Activated T-cell treated with anti-CD3 and anti-CD28 coated beads for 24 hours (primary cell): ENCODE measurements around the gene OR51V1.
"Not testable (repeated sequence)": the region's sequence is repeated elsewhere in the genome, so short reads cannot be mapped to it uniquely, and the experiment has no call there.

Experiments
- DNase-seq: peaks from one replicate; pipeline ENCODE4 v3.0.0-alpha.2; 2020; ENCODE audit warnings: low read depth

The OR51V1 gene

DNA sequence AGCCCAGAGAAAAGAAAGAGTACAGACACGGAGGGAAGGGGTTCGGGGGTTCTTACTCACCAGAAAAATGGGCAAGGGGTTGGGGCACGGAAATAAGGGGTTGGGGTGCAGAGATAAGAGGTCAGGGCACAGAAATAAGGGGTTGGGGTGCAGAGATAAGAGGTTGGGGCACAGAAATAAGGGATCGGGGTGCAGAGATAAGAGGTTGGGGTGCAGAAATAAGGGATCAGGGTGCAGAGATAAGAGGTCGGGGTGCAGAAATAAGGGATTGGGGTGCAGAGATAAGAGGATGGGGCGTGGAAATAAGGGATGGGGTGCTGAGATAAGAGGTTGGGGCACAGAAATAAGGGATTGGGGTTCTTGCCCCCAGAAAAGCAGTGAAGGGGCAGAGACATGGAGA is 35.7 kb downstream of the OR51V1 start:
- DNase-seq = not testable (repeated sequence)

DNA sequence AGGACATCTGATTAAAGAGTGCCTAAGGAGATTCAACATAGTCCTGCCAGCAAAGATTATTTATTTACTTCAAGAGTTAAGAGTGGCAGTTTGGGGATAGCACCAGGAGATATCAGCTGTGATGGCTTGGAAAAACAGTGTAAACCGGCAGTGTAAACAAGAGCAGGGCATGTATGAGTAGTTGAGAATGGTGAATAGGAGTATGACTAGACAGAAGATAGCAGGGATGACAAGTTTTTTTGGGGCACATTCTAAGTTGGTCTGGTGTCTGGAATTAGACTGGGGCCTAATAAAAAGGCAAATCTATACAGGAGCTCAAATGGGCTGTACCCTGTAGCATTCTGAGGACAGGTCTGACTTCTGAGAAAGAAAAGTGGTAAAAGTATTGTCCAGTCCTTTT is 39.4 kb downstream of the OR51V1 start:
- not testable (repeated sequence) for DNase-seq

DNA sequence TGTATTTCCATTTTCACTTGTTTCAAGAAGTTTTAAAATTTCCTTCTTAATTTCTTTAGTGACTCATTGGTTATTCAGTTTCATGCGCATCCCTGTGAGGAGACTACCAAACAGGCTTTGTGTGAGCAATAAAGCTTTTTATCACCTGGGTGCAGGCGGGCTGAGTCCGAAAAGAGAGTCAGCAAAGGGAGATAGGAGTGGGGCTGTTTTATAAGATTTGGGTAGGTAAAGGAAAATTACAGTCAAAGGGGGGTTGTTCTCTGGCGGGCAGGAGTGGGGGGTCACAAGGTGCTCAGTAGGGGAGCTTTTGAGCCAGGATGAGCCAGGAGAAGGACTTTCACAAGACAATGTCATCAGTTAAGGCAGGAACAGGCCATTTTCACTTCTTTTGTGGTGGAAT is 40.3 kb downstream of the OR51V1 start:
- not testable (repeated sequence) for DNase-seq

DNA sequence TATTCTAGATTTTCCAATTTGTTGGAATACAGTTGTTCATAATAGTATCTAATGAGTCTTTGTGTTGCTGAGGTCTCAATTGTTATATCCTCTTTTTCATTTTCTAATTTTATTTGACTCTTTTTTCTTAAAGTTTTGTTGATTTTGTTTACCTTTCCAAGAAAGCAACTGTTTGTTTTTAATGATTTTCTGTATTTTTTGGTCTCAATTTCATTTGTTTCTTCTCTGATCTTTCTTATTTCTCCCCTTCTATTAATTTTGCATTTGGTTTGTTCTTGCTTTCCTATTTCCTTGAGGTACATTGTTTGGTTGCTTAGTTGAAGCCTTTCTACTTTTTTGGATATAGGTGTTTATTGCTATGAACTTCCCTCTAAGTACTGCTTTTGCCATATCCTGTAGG is 40.7 kb downstream of the OR51V1 start:
- DNase-seq = no peak

DNA sequence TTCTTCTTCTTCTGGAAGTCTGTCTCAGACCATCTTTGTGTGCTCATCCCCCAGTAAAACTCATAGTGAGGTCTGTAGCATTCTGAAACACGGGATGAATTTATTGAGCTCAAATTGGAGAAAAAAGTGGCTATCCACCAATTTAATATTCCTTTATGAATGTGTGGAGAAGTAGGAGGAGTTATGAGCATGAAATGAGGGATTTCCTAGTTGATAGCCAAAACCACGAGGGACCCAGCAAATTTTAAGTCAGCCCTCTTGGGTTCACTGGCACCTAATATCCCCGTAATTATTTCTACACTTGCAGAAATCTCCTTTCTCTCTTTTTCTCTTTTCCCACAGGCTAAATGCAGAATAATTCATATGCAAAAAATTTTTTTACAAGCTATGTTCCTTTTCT is 45.8 kb downstream of the OR51V1 start, which contains the start of gene OR52A1:
OR52A1 (minus strand) TSS at position 101 of the 400 bp plus-strand sequence. CDS start 2,388 bp downstream, outside the sequence.
- no peak for DNase-seq

DNA sequence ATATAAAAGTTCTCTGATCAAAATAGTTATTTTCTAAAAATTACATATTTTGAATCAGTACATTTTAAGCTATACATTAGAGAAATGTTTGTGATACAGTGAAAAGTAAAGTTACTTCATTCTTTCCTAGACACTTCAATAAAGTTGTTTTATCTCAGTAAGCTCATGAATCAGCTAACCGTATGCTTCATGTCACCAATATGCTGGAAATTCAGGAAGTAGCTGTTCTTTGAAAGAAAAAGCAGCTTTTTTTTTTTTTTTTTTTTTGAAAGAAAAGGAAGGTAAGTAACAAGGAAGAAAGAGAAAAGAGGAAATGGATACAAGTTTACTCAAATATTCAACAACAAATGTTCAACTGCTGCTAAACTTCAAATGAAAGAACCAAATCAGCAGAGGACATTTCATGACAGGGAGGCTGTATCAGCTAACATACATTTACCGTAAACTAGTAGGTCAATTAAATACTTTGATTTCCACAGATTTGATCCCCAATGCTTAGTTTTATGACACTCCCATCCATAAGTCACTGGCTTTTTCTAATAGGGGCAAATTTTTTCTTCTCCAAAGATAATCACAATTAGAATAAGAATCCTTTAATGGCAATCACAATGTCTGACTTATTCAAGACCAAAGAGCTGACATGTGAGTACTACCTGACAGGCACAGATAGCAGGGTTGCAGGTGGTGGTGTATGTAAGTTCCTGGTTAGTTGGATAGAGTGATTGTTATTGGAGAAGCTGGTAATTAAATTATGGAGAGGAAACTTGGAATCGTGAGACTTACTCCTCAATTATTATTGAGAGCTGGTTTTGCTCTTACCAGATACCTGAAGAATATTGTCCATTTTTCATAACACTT is 46.7 kb downstream of the OR51V1 start:
- DNase-seq = no peak

DNA sequence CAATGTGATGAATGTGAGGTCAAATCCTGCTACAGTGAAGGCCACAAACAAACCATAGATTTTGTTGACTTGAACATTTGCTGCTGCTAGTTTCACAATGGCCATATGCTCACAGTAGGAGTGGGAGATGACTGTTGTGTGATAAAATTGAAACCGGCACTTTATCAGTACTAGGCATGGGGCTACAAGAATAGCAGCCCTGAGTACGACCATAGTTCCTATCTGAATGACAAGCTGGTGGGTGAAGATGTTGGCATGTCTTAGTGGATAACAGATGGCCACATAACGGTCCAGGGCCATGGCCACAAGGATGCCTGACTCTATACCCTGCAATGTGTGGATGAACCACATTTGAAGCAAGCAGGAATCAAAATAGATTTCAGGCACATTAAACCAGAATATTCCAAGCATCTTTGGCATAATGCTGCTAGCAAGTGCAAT is 48.7 kb downstream of the OR51V1 start:
- no peak for DNase-seq
